Measurements from ENCODE around the gene ULBP2.

DNA sequence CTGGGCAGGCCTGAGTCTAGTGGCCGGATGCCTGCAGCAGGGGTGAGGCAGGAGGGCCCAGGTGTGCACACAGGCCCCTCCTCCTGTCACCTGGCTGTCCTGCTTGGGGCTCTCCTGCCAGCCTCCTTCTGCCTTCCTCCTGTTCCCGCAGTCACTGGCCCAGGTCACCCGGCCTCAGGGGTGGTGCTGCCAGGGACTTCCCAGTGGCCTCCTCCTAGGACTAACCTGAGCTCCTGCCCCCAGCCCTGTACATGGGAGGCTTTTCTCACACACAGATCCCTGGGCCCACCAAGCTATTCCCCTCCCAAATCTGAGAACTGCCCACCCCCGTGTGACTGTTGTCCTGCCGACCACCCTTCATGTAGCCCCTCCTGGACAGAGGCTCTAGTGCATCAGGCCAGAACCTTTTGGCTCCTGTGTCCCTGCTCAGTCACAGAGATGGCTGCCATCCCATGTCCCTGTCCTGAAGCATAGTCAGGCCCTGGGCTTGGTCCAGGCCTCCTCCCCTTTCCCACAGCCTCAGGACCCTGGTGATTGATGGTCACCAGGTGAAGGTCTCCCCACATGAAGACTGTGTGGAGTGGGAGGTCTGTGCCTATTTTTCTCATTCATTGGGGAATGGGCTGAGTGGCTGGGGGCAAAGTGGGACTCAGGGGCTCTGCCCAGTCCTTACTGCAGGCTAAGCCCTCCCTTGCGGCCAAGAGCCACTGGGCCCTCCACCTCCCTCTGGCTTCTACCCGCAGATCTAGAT is 20.8 kb downstream of the ULBP2 start:
- TF ChIP-seq, protein P1, sequence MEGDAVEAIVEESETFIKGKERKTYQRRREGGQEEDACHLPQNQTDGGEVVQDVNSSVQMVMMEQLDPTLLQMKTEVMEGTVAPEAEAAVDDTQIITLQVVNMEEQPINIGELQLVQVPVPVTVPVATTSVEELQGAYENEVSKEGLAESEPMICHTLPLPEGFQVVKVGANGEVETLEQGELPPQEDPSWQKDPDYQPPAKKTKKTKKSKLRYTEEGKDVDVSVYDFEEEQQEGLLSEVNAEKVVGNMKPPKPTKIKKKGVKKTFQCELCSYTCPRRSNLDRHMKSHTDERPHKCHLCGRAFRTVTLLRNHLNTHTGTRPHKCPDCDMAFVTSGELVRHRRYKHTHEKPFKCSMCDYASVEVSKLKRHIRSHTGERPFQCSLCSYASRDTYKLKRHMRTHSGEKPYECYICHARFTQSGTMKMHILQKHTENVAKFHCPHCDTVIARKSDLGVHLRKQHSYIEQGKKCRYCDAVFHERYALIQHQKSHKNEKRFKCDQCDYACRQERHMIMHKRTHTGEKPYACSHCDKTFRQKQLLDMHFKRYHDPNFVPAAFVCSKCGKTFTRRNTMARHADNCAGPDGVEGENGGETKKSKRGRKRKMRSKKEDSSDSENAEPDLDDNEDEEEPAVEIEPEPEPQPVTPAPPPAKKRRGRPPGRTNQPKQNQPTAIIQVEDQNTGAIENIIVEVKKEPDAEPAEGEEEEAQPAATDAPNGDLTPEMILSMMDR (IDR thresholded peaks at IDR 0.05), result no peak
- TF ChIP-seq POLR2A (IDR thresholded peaks at IDR 0.05), result no peak
